ENCODE data around the gene KATNAL1. TPM values are rescaled to one million over a fixed set of nuclear protein-coding genes. Genes with fewer than 3 reads are reported as not detected.

The KATNAL1 gene
- total RNA-seq, 1 experiment from 2014 or later: 14.2 TPM

DNA sequence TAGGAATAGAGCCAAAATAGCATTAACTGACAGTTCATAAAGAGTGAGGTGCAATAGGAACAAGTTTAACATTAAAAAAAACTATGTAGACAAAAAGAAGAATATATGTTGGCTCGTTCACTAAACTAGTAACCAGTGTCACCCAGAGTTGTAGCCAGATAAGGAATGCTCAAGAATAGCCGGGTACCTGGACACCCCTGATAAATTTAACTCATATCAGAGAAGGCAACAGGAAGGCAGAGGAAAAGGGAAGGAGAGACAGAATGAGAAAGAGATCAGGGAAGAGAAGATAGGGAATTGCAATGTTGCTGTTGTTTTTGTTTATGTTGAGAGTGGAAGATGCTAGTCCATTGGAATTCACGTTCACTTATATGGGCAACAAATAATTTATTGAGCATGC lies 31.6 kb upstream of the KATNAL1 start:
- CTCF ChIA-PET: no interaction called here
- no peaks in the 10 kb centered on the region for H3K9me3 Mint-ChIP-seq
- DNase-seq (ENCODE audit: low spot score): no peak
- no peak for TF ChIP-seq JAZF1 (CRISPR knock-in tag; IDR thresholded peaks at IDR 0.05)
- TF ChIP-seq ZNF317 (CRISPR knock-in tag; IDR thresholded peaks at IDR 0.05; ENCODE audit: borderline replicate concordance, low read depth): no peak
- TF ChIP-seq, protein P1, sequence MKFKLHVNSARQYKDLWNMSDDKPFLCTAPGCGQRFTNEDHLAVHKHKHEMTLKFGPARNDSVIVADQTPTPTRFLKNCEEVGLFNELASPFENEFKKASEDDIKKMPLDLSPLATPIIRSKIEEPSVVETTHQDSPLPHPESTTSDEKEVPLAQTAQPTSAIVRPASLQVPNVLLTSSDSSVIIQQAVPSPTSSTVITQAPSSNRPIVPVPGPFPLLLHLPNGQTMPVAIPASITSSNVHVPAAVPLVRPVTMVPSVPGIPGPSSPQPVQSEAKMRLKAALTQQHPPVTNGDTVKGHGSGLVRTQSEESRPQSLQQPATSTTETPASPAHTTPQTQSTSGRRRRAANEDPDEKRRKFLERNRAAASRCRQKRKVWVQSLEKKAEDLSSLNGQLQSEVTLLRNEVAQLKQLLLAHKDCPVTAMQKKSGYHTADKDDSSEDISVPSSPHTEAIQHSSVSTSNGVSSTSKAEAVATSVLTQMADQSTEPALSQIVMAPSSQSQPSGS (CRISPR knock-in tag; IDR thresholded peaks at IDR 0.05; ENCODE audit: borderline replicate concordance, low read depth): no peak
- TF ChIP-seq, protein P2, sequence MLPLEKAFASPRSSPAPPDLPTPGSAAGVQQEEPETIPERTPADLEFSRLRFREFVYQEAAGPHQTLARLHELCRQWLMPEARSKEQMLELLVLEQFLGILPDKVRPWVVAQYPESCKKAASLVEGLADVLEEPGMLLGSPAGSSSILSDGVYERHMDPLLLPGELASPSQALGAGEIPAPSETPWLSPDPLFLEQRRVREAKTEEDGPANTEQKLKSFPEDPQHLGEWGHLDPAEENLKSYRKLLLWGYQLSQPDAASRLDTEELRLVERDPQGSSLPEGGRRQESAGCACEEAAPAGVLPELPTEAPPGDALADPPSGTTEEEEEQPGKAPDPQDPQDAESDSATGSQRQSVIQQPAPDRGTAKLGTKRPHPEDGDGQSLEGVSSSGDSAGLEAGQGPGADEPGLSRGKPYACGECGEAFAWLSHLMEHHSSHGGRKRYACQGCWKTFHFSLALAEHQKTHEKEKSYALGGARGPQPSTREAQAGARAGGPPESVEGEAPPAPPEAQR (CRISPR knock-in tag; IDR thresholded peaks at IDR 0.05): no peak
- TF ChIP-seq, protein P3, sequence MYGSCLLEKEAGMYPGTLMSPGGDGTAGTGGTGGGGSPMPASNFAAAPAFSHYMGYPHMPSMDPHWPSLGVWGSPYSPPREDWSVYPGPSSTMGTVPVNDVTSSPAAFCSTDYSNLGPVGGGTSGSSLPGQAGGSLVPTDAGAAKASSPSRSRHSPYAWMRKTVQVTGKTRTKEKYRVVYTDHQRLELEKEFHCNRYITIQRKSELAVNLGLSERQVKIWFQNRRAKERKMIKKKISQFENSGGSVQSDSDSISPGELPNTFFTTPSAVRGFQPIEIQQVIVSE (CRISPR knock-in tag; IDR thresholded peaks at IDR 0.05; ENCODE audit: borderline replicate concordance): no peak
- TF ChIP-seq, protein P4, sequence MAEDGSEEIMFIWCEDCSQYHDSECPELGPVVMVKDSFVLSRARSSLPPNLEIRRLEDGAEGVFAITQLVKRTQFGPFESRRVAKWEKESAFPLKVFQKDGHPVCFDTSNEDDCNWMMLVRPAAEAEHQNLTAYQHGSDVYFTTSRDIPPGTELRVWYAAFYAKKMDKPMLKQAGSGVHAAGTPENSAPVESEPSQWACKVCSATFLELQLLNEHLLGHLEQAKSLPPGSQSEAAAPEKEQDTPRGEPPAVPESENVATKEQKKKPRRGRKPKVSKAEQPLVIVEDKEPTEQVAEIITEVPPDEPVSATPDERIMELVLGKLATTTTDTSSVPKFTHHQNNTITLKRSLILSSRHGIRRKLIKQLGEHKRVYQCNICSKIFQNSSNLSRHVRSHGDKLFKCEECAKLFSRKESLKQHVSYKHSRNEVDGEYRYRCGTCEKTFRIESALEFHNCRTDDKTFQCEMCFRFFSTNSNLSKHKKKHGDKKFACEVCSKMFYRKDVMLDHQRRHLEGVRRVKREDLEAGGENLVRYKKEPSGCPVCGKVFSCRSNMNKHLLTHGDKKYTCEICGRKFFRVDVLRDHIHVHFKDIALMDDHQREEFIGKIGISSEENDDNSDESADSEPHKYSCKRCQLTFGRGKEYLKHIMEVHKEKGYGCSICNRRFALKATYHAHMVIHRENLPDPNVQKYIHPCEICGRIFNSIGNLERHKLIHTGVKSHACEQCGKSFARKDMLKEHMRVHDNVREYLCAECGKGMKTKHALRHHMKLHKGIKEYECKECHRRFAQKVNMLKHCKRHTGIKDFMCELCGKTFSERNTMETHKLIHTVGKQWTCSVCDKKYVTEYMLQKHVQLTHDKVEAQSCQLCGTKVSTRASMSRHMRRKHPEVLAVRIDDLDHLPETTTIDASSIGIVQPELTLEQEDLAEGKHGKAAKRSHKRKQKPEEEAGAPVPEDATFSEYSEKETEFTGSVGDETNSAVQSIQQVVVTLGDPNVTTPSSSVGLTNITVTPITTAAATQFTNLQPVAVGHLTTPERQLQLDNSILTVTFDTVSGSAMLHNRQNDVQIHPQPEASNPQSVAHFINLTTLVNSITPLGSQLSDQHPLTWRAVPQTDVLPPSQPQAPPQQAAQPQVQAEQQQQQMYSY (CRISPR knock-in tag; IDR thresholded peaks at IDR 0.05): no peak
- no peak for TF ChIP-seq FOXJ3 (CRISPR knock-in tag; IDR thresholded peaks at IDR 0.05; ENCODE audit: borderline replicate concordance)
- TF ChIP-seq TCF7 (CRISPR knock-in tag; IDR thresholded peaks at IDR 0.05; ENCODE audit: low read depth): no peak
- TF ChIP-seq SMAD3 (CRISPR knock-in tag; IDR thresholded peaks at IDR 0.05; ENCODE audit: borderline replicate concordance): no peak
- no peak for TF ChIP-seq ZNF121 (CRISPR knock-in tag; IDR thresholded peaks at IDR 0.05)
- TF ChIP-seq ELF4 (CRISPR knock-in tag; IDR thresholded peaks at IDR 0.05; ENCODE audit: low read depth): no peak
- TF ChIP-seq, protein P5, sequence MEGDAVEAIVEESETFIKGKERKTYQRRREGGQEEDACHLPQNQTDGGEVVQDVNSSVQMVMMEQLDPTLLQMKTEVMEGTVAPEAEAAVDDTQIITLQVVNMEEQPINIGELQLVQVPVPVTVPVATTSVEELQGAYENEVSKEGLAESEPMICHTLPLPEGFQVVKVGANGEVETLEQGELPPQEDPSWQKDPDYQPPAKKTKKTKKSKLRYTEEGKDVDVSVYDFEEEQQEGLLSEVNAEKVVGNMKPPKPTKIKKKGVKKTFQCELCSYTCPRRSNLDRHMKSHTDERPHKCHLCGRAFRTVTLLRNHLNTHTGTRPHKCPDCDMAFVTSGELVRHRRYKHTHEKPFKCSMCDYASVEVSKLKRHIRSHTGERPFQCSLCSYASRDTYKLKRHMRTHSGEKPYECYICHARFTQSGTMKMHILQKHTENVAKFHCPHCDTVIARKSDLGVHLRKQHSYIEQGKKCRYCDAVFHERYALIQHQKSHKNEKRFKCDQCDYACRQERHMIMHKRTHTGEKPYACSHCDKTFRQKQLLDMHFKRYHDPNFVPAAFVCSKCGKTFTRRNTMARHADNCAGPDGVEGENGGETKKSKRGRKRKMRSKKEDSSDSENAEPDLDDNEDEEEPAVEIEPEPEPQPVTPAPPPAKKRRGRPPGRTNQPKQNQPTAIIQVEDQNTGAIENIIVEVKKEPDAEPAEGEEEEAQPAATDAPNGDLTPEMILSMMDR (IDR thresholded peaks at IDR 0.05): no peak
- POLR2A ChIA-PET: no interaction called here
- no peak for ATAC-seq
- H3K4me3 Mint-ChIP-seq: no peak overlapping the region
- no peaks in the 10 kb centered on the region for H3K36me3 Mint-ChIP-seq
- no peak overlapping the region for H3K27ac Mint-ChIP-seq
- H3K4me1 Mint-ChIP-seq: peaks cover 13% of the 10 kb centered on the region
- H3K27me3 Mint-ChIP-seq (ENCODE audit: low read depth): no peaks in the 10 kb centered on the region

DNA sequence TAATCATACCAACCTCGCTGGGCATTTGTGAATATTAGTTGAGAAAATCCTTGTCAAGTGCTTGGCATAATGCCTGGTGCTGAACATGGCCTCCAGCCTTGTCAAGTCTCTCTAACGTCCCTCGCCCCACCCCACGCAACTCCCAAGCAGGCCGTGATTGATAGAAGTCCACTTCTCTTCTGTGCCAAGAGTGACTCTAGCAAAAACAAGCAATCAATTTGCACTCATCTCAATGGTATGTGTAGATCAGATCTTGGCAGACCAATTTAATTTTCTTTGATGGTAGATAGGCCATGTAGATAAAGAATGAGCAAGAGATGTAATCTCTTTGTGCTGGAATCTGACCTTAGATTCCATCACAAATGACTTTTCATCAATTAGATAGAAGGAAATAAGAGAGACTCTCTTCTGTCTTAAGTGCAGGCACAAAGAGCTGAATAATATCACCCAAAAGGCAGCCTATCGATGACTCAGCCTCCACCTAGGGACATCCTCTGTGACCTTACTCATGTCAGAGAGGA lies 31.0 kb upstream of the KATNAL1 start:
- Mint-ChIP-seq H3K4me3 (no peak overlapping the region), H3K36me3 (no peaks in the 10 kb centered on the region), H3K4me1 (peaks cover 13% of the 10 kb centered on the region), H3K27me3 (ENCODE audit: low read depth) (no peaks in the 10 kb centered on the region), H3K27ac (no peak overlapping the region), H3K9me3 (no peaks in the 10 kb centered on the region)
- DNase-seq (ENCODE audit: low spot score): no peak
- ChIA-PET POLR2A (no interaction called here), CTCF (no interaction called here)
- no peak for ATAC-seq
- TF ChIP-seq NFYB (CRISPR knock-in tag; conservative IDR thresholded peaks at IDR 0.05; ENCODE audit: low read depth) (no peak), TEAD1 (CRISPR knock-in tag; IDR thresholded peaks at IDR 0.05) (no peak), TP53 (CRISPR knock-in tag; IDR thresholded peaks at IDR 0.05) (no peak), FOXP1 (CRISPR knock-in tag; IDR thresholded peaks at IDR 0.05; ENCODE audit: borderline replicate concordance) (no peak), ZBTB21 (CRISPR knock-in tag; IDR thresholded peaks at IDR 0.05; ENCODE audit: borderline replicate concordance) (no peak), PRRX2 (CRISPR knock-in tag; IDR thresholded peaks at IDR 0.05) (no peak), TCF7 (CRISPR knock-in tag; IDR thresholded peaks at IDR 0.05; ENCODE audit: low read depth) (no peak)
- TF ChIP-seq, protein P6, sequence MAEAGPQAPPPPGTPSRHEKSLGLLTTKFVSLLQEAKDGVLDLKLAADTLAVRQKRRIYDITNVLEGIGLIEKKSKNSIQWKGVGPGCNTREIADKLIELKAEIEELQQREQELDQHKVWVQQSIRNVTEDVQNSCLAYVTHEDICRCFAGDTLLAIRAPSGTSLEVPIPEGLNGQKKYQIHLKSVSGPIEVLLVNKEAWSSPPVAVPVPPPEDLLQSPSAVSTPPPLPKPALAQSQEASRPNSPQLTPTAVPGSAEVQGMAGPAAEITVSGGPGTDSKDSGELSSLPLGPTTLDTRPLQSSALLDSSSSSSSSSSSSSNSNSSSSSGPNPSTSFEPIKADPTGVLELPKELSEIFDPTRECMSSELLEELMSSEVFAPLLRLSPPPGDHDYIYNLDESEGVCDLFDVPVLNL (CRISPR knock-in tag; IDR thresholded peaks at IDR 0.05; ENCODE audit: borderline replicate concordance, low read depth): no peak
- TF ChIP-seq, protein P7, sequence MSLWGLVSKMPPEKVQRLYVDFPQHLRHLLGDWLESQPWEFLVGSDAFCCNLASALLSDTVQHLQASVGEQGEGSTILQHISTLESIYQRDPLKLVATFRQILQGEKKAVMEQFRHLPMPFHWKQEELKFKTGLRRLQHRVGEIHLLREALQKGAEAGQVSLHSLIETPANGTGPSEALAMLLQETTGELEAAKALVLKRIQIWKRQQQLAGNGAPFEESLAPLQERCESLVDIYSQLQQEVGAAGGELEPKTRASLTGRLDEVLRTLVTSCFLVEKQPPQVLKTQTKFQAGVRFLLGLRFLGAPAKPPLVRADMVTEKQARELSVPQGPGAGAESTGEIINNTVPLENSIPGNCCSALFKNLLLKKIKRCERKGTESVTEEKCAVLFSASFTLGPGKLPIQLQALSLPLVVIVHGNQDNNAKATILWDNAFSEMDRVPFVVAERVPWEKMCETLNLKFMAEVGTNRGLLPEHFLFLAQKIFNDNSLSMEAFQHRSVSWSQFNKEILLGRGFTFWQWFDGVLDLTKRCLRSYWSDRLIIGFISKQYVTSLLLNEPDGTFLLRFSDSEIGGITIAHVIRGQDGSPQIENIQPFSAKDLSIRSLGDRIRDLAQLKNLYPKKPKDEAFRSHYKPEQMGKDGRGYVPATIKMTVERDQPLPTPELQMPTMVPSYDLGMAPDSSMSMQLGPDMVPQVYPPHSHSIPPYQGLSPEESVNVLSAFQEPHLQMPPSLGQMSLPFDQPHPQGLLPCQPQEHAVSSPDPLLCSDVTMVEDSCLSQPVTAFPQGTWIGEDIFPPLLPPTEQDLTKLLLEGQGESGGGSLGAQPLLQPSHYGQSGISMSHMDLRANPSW (CRISPR knock-in tag; conservative IDR thresholded peaks at IDR 0.05; ENCODE audit: low read depth): no peak
- TF ChIP-seq, protein P3 (CRISPR knock-in tag; IDR thresholded peaks at IDR 0.05; ENCODE audit: borderline replicate concordance): no peak

Measured in WTC11 (cell line).